Keratinocyte (primary cell): ENCODE data around the gene LGI4.

Experiments
- CTCF ChIP-seq, 3 experiments: IDR thresholded peaks in 1 of 3; conservative IDR thresholded peaks in 1 of 3; optimal IDR thresholded peaks in 1 of 3; 2 replicates in 2 of 3; 3 replicates in 1 of 3; pipeline versions ENCODE3 to v1.5.1; 2011; ENCODE audit warnings: low read length in 3 of 3, mild to moderate bottlenecking in 3 of 3, moderate library complexity in 2 of 3, control low read depth in 1 of 3, inconsistent platforms in 1 of 3; ENCODE audit not compliant: insufficient read depth in 2 of 3; ENCODE audit errors: extremely low read depth in 1 of 3
- EZH2 ChIP-seq: IDR thresholded peaks from one replicate; pipeline ENCODE4 v1.6.1; 2012; ENCODE audit warnings: inconsistent platforms, mild to moderate bottlenecking, low read length, moderate library complexity

- TF ChIP-seq CTCF (optimal IDR thresholded peaks at IDR 0.05 in 1 of 3, IDR thresholded peaks at IDR 0.05 in 1 of 3, conservative IDR thresholded peaks at IDR 0.05 in 1 of 3; ENCODE audit: extremely low read depth in 1 of 3, insufficient read depth in 2 of 3, low read length in 3 of 3) (no peak), EZH2 (no peak)
These were observed 15.6 kb upstream of the LGI4 start for GRCh38 chr19:35150445-35150844.
